GM23338 (cell line): ENCODE results near the gene TNFRSF11A. TPM values are rescaled to one million over a fixed set of nuclear protein-coding genes. Genes with fewer than 3 reads are reported as not detected.
A peak's percentile ranks its signal among the peaks of the same experiment; 100 is the strongest.

Experiments
- ATAC-seq: fragments of 200-7000 bp; cut with Tn5 transposase; 3 replicates; pipeline ENCODE4 v1.9.1; 2020
- DNase-seq: peaks from one replicate; pipeline ENCODE4 v3.0.0-alpha.2; 2015; ENCODE audit warnings: low spot score
- H2AFZ ChIP-seq: fragments of 200-600 bp; sonication (generic); 2 replicates; pipeline ENCODE4 v1.8.0; 2016; ENCODE audit warnings: antibody characterized with exemption, mild to moderate bottlenecking, moderate library complexity
- H3F3A ChIP-seq: fragments of 200-600 bp; sonication (generic); replicated peaks from 2 replicates; pipeline ENCODE4 v1.8.0; 2017; ENCODE audit warnings: antibody characterized with exemption, mixed run types, low read depth
- H3K27ac ChIP-seq: fragments of 200-600 bp; sonication (generic); 2 replicates; pipeline ENCODE4 v1.6.1; 2016; ENCODE audit warnings: low read depth
- H3K27me3 ChIP-seq: fragments of 200-600 bp; sonication (generic); 2 replicates; pipeline ENCODE4 v1.8.0; 2016; ENCODE audit warnings: mild to moderate bottlenecking, mixed run types, moderate library complexity; ENCODE audit not compliant: insufficient read depth
- H3K36me3 ChIP-seq: fragments of 200-600 bp; sonication (generic); 2 replicates; pipeline ENCODE4 v1.8.0; 2016; ENCODE audit warnings: mild to moderate bottlenecking; ENCODE audit not compliant: insufficient read depth
- H3K4me1 ChIP-seq: fragments of 200-600 bp; sonication (generic); 2 replicates; pipeline ENCODE4 v1.8.0; 2016; ENCODE audit warnings: mild to moderate bottlenecking, moderate library complexity; ENCODE audit not compliant: insufficient read depth
- H3K4me2 ChIP-seq: fragments of 200-600 bp; sonication (generic); 2 replicates; pipeline ENCODE4 v1.7.1; 2017; ENCODE audit warnings: mixed run types
- H3K4me3 ChIP-seq: fragments of 200-600 bp; sonication (generic); 2 replicates; pipeline ENCODE4 v1.6.1; 2016; ENCODE audit warnings: mixed run types
- H3K79me2 ChIP-seq: fragments of 200-600 bp; sonication (generic); replicated peaks from 2 replicates; pipeline ENCODE4 v1.8.0; 2017; ENCODE audit warnings: mild to moderate bottlenecking; ENCODE audit not compliant: insufficient read depth
- H3K9me2 ChIP-seq: fragments of 200-600 bp; sonication (generic); 2 replicates; pipeline ENCODE4 v1.8.0; 2017; ENCODE audit not compliant: insufficient read depth
- H4K20me1 ChIP-seq: fragments of 200-600 bp; sonication (generic); replicated peaks from 2 replicates; pipeline ENCODE4 v1.8.0; 2017; ENCODE audit warnings: mild to moderate bottlenecking; ENCODE audit not compliant: insufficient read depth
- H3K27ac Mint-ChIP-seq: 2 replicates; pipeline ENCODE4 v1.8.0; 2020; ENCODE audit warnings: inconsistent platforms, mild to moderate bottlenecking, moderate library complexity, mixed read lengths
- H3K27me3 Mint-ChIP-seq: 3 replicates; pipeline ENCODE4 v1.8.0; 2022; ENCODE audit warnings: low read depth, mild to moderate bottlenecking, moderate library complexity, mixed read lengths, inconsistent platforms; ENCODE audit not compliant: insufficient read depth, poor library complexity
- H3K36me3 Mint-ChIP-seq: 3 replicates; pipeline ENCODE4 v1.8.0; 2021; ENCODE audit warnings: low read depth, mild to moderate bottlenecking, inconsistent platforms, moderate library complexity, mixed read lengths
- H3K4me1 Mint-ChIP-seq: 3 replicates; pipeline ENCODE4 v1.8.0; 2020; ENCODE audit warnings: mild to moderate bottlenecking, inconsistent platforms, mixed read lengths
- H3K4me3 Mint-ChIP-seq: 3 replicates; pipeline ENCODE4 v1.8.0; 2021; ENCODE audit warnings: moderate library complexity, mild to moderate bottlenecking, inconsistent platforms, mixed read lengths
- H3K9me3 Mint-ChIP-seq: 3 replicates; pipeline ENCODE4 v1.8.0; 2020; ENCODE audit warnings: moderate library complexity, mild to moderate bottlenecking, inconsistent platforms, mixed read lengths
- NANOG ChIP-seq: IDR thresholded peaks from 2 replicates; pipeline ENCODE4 v1.6.1; 2016; ENCODE audit warnings: antibody characterized with exemption, borderline replicate concordance
- polyA plus RNA-seq: library from polyadenylated mRNA; unstranded; fragments of >200 nt; fragmentation: Nextera tagmentation; extraction: Ambion mirVana; gene quantifications from 2 replicates; pipeline ENCODE4 v1.2.1, GENCODE V29; 2016
- total RNA-seq: library from RNA; depleted of rRNA; stranded (reverse); fragments of >200 nt; shearing (Covaris generic); gene quantifications from 2 replicates; pipeline ENCODE4 v1.2.3, GENCODE V29; 2014
- TF ChIP-seq, protein P1 (sequence below): fragments of 250-450 bp; sonication (Bioruptor Pico); IDR thresholded peaks from 2 replicates; pipeline ENCODE4 v1.5.0; 2020; ENCODE audit warnings: mild to moderate bottlenecking, moderate library complexity
- TF ChIP-seq, protein P2 (sequence below): IDR thresholded peaks from one replicate; pipeline ENCODE4 v1.6.1; 2018; ENCODE audit warnings: antibody characterized with exemption; ENCODE audit not compliant: unreplicated experiment
- TF ChIP-seq, protein P3 (sequence below), 2 experiments: fragments of 200-600 bp in 1 of 2; sonication (generic) in 1 of 2; conservative IDR thresholded peaks; 2 replicates each; pipeline versions ENCODE4 v1.5.1 to v1.6.1; 2016 to 2017; ENCODE audit warnings: antibody characterized with exemption in 2 of 2, low read depth in 2 of 2, mild to moderate bottlenecking in 2 of 2, moderate library complexity in 1 of 2
- TF ChIP-seq, protein P4 (sequence below): IDR thresholded peaks from 2 replicates; pipeline ENCODE4 v1.6.1; 2016; ENCODE audit warnings: antibody characterized with exemption

The TNFRSF11A gene
- total and polyA plus RNA-seq, 2 experiments from 2014 or later: 3.8 to 7.3 TPM

DNA sequence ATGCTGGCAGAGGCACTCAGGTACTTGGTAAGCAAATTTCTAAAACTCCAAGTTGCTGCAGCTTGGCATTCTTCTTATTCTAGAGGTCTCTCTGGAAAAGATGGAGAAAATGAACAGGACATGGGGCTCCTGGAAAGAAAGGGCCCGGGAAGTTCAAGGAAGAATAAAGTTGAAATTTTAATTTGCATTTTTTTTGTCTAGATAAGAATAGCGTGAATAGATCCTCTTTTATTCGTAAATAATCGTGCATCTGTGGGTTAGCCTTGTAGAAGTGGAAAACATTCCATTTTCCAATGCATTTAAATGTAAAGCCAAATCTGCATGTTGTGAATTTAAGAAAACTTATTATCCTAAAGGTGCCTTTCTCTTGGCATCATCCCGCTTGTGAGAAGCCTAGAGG lies 61.0 kb downstream of the TNFRSF11A start (continued):
- TF ChIP-seq, protein P1, sequence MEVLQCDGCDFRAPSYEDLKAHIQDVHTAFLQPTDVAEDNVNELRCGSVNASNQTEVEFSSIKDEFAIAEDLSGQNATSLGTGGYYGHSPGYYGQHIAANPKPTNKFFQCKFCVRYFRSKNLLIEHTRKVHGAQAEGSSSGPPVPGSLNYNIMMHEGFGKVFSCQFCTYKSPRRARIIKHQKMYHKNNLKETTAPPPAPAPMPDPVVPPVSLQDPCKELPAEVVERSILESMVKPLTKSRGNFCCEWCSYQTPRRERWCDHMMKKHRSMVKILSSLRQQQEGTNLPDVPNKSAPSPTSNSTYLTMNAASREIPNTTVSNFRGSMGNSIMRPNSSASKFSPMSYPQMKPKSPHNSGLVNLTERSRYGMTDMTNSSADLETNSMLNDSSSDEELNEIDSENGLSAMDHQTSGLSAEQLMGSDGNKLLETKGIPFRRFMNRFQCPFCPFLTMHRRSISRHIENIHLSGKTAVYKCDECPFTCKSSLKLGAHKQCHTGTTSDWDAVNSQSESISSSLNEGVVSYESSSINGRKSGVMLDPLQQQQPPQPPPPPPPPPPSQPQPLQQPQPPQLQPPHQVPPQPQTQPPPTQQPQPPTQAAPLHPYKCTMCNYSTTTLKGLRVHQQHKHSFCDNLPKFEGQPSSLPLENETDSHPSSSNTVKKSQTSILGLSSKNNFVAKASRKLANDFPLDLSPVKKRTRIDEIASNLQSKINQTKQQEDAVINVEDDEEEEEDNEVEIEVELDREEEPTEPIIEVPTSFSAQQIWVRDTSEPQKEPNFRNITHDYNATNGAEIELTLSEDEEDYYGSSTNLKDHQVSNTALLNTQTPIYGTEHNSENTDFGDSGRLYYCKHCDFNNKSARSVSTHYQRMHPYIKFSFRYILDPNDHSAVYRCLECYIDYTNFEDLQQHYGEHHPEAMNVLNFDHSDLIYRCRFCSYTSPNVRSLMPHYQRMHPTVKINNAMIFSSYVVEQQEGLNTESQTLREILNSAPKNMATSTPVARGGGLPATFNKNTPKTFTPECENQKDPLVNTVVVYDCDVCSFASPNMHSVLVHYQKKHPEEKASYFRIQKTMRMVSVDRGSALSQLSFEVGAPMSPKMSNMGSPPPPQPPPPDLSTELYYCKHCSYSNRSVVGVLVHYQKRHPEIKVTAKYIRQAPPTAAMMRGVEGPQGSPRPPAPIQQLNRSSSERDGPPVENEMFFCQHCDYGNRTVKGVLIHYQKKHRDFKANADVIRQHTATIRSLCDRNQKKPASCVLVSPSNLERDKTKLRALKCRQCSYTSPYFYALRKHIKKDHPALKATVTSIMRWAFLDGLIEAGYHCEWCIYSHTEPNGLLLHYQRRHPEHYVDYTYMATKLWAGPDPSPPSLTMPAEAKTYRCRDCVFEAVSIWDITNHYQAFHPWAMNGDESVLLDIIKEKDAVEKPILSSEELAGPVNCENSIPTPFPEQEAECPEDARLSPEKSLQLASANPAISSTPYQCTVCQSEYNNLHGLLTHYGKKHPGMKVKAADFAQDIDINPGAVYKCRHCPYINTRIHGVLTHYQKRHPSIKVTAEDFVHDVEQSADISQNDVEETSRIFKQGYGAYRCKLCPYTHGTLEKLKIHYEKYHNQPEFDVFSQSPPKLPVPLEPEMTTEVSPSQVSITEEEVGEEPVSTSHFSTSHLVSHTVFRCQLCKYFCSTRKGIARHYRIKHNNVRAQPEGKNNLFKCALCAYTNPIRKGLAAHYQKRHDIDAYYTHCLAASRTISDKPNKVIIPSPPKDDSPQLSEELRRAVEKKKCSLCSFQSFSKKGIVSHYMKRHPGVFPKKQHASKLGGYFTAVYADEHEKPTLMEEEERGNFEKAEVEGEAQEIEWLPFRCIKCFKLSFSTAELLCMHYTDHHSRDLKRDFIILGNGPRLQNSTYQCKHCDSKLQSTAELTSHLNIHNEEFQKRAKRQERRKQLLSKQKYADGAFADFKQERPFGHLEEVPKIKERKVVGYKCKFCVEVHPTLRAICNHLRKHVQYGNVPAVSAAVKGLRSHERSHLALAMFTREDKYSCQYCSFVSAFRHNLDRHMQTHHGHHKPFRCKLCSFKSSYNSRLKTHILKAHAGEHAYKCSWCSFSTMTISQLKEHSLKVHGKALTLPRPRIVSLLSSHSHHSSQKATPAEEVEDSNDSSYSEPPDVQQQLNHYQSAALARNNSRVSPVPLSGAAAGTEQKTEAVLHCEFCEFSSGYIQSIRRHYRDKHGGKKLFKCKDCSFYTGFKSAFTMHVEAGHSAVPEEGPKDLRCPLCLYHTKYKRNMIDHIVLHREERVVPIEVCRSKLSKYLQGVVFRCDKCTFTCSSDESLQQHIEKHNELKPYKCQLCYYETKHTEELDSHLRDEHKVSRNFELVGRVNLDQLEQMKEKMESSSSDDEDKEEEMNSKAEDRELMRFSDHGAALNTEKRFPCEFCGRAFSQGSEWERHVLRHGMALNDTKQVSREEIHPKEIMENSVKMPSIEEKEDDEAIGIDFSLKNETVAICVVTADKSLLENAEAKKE: no peak

DNA sequence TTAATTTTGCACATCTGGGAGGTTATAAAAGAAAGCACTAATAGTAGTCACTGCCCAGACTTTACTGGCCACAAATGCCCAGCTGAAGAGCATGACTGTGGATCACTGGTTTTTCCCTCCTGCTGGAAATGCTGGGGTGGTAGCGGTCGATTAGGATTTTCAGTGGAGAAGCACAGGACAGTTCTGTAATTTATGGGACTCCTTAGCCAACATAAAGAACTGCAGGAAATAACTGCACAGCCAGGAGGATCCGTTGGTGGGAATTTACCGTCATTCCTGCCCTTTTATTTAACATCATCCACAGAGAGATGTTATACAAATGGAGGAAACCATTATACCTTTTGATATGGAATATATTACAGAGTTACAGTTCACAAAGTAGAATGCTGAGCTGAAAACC lies 61.5 kb downstream of the TNFRSF11A start:
- Histone ChIP-seq H3K79me2 (no peaks in the 10 kb centered on the region), H3K4me1 (peaks cover 21% of the 10 kb centered on the region), H4K20me1 (no peaks in the 10 kb centered on the region), H2AFZ (no peak overlapping the region), H3F3A (no peaks in the 10 kb centered on the region), H3K27ac (peak overlapping the region; percentile 61), H3K36me3 (no peaks in the 10 kb centered on the region; the same call in 1 of the 2 replicates), H3K4me3 (no peak overlapping the region), H3K4me2 (peak overlapping the region; percentile 37), H3K27me3 (no peaks in the 10 kb centered on the region), H3K9me2 (peaks cover 8% of the 10 kb centered on the region; the same call in 1 of the 2 replicates)
- H3K4me1 Mint-ChIP-seq: peaks cover 31% of the 10 kb centered on the region
- H3K36me3 Mint-ChIP-seq: peaks cover 28% of the 10 kb centered on the region
- ATAC-seq (no peak), DNase-seq (no peak)
- H3K4me3 Mint-ChIP-seq: no peak overlapping the region
- H3K9me3 Mint-ChIP-seq: peaks cover 11% of the 10 kb centered on the region
- peak overlapping the region; percentile 69 for H3K27ac Mint-ChIP-seq
- peaks cover 5% of the 10 kb centered on the region for H3K27me3 Mint-ChIP-seq
- TF ChIP-seq, protein P2, sequence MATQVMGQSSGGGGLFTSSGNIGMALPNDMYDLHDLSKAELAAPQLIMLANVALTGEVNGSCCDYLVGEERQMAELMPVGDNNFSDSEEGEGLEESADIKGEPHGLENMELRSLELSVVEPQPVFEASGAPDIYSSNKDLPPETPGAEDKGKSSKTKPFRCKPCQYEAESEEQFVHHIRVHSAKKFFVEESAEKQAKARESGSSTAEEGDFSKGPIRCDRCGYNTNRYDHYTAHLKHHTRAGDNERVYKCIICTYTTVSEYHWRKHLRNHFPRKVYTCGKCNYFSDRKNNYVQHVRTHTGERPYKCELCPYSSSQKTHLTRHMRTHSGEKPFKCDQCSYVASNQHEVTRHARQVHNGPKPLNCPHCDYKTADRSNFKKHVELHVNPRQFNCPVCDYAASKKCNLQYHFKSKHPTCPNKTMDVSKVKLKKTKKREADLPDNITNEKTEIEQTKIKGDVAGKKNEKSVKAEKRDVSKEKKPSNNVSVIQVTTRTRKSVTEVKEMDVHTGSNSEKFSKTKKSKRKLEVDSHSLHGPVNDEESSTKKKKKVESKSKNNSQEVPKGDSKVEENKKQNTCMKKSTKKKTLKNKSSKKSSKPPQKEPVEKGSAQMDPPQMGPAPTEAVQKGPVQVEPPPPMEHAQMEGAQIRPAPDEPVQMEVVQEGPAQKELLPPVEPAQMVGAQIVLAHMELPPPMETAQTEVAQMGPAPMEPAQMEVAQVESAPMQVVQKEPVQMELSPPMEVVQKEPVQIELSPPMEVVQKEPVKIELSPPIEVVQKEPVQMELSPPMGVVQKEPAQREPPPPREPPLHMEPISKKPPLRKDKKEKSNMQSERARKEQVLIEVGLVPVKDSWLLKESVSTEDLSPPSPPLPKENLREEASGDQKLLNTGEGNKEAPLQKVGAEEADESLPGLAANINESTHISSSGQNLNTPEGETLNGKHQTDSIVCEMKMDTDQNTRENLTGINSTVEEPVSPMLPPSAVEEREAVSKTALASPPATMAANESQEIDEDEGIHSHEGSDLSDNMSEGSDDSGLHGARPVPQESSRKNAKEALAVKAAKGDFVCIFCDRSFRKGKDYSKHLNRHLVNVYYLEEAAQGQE: no peak
- TF ChIP-seq NANOG: no peak
- TF ChIP-seq, protein P3, sequence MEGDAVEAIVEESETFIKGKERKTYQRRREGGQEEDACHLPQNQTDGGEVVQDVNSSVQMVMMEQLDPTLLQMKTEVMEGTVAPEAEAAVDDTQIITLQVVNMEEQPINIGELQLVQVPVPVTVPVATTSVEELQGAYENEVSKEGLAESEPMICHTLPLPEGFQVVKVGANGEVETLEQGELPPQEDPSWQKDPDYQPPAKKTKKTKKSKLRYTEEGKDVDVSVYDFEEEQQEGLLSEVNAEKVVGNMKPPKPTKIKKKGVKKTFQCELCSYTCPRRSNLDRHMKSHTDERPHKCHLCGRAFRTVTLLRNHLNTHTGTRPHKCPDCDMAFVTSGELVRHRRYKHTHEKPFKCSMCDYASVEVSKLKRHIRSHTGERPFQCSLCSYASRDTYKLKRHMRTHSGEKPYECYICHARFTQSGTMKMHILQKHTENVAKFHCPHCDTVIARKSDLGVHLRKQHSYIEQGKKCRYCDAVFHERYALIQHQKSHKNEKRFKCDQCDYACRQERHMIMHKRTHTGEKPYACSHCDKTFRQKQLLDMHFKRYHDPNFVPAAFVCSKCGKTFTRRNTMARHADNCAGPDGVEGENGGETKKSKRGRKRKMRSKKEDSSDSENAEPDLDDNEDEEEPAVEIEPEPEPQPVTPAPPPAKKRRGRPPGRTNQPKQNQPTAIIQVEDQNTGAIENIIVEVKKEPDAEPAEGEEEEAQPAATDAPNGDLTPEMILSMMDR (conservative IDR thresholded peaks at IDR 0.05; ENCODE audit: low read depth in 2 of 2): no peak
- TF ChIP-seq, protein P4, sequence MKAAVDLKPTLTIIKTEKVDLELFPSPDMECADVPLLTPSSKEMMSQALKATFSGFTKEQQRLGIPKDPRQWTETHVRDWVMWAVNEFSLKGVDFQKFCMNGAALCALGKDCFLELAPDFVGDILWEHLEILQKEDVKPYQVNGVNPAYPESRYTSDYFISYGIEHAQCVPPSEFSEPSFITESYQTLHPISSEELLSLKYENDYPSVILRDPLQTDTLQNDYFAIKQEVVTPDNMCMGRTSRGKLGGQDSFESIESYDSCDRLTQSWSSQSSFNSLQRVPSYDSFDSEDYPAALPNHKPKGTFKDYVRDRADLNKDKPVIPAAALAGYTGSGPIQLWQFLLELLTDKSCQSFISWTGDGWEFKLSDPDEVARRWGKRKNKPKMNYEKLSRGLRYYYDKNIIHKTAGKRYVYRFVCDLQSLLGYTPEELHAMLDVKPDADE: no peak
